ENCODE measurements around the gene FARS2. TPM values are rescaled to one million over a fixed set of nuclear protein-coding genes. Genes with fewer than 3 reads are reported as not detected.

FARS2 gene
- polyA plus RNA-seq, 3 donors, result 21.5 to 22.5 (median 21.5) TPM

DNA sequence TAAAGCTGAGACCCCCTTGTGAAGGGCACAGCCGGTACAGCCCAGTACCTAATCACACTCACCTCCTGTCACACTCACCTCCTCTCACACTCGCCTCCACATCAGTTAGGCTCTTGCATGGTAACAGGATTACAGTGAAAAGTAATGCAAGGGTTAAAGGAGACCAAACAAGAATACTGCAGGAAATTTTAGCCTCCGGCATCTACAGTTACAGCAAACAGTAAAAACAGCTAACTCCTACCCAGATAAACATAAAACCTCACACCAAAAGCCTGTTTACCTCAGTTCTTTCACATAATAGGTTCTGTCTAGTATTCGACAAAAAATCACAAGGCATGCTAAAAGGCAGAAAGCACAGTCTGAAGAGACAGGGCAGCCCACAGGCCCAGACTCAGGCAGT lies 55.6 kb downstream of the FARS2 start:
- DNase-seq (ENCODE audit: low read depth in 3 of 3, low spot score in 2 of 3), result no peak

- DNase-seq (ENCODE audit: low read depth in 3 of 3, low spot score in 2 of 3), result no peak
Observed at GRCh38 chr6:5318617-5319272, 57.4 kb downstream of the FARS2 start.

DNA sequence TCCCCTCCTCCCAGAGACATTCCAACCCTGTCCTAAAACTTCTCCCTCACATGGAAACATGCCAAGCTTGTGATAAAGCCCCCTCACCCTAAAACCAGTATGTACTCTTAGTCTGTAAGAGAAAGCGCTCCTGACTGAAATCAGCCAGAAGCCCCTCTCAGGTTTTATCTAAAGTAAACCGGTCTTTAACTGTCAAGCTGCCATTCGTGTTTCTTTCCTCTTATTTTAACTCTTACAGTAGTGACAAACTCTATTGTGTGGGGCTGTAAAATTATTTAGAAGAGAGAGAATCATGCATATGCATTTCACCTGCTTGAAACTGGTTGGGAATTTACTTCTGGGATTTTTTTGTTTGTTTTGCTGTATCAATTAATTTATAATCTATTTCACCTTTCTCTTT lies 62.7 kb downstream of the FARS2 start:
- no peak for DNase-seq (ENCODE audit: low read depth in 3 of 3, low spot score in 2 of 3)

DNA sequence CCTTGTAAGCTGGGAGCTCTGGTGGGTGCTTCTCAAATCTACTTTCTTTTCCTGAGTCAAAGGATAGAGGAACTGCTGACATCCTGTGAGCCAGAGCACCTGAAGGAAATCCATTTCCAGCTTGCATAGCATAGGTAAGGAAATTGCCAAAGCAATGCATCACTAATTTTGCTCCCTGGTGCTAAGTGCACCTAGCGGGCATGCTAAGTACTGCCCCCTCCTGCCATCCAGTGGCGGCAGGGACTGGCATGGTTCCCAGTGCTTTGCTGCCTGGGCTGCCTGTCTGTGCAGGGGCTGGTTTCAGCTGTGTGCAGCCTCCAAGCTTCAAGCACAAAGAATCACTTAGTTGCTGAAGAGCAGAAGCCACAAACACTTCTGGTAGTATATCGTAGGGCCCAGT lies 63.9 kb downstream of the FARS2 start:
- DNase-seq (ENCODE audit: low read depth in 3 of 3, low spot score in 2 of 3), result no peak

DNA sequence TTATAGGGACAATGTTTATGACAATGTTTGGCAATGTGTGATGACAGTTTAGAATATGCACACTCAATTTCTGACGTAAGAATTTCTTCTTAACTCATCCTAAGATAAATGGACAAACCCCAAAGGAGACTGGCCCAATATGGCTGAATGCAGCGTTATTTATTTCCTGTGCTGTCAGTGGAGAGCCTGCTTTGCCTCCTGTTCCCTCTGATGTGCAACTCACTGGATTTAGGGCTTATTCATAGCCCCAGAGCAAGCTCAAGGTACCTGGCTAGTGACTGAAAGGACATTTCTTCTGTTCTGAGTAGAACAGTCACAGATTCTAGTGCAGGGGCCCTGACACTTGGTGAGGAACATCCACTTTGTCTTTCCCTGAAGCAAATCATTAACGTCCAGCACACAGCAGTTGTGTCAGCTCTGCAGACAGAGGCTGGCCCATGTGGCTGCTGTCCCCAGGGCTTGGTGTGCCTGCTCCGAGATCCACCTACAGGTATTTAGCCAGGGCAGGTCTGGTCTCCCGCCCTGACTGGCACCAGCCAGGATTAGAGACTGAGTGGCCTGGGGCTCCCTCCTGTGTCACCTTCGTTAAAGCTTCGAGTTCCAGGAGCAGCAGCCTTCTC lies 64.8 kb downstream of the FARS2 start:
- no peak for DNase-seq (ENCODE audit: low read depth in 3 of 3, low spot score in 2 of 3)

DNA sequence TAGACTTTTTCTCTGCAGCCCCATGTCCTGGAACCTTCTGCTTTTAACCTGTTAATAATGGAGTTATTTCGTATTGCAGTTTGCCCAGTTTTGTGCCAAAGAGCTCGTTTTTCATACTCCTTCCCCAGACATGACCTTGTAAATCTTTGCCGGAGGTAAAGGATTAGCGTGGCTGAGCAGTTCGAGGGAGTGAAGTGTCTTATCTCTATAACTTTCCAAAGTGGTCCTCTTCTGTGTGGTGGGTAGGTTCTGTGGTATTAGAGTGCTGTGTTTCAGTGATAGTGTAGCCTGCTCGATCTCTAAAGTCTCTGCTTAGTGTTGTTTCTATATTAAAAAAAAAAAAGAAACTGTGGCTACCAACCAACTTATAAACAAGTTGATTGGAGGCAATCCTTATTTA lies 67.5 kb downstream of the FARS2 start:
- DNase-seq (ENCODE audit: low read depth in 3 of 3, low spot score in 2 of 3), result no peak

- no peak for DNase-seq (ENCODE audit: low read depth in 3 of 3, low spot score in 2 of 3)
Observed at GRCh38 chr6:5331845-5332442, 70.6 kb downstream of the FARS2 start.

DNA sequence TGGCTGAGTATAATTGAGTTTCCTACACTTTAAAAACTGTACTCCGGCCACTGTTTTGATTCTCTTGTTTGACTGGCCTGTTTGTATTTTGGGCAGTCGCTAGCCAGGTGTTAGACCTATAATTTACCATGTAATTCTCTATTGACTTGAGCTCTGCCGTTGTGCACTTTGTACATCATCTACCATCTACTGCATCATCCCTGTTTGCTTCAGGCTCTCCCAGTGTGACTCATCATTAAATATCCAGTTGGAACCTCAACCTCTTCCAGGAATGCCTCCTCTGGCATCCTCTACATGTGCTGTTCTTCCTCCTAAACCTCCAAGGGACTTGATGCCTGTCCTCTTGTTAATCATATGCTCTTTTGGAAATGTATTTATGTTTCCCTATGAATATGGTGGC lies 72.3 kb downstream of the FARS2 start:
- no peak for DNase-seq (ENCODE audit: low read depth in 3 of 3, low spot score in 2 of 3)

DNA sequence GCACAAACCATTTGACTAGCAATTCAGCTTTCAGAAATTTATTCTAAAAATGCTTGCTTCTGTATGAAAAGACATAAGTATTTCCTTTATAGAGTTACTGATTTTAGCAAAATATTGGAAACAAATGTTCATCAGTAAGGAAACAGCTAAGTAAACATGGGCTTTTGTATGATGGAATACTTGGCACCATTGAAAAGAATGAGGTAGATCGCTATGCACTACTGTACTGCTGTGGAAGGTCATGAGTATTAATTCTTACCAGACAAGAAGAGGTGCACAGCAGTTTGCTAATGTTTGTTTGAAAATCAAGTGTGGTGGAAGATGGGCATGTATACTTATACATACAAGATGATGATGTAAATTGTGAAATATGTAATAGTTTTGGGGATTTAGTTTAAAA lies 73.0 kb downstream of the FARS2 start:
- DNase-seq (ENCODE audit: low read depth in 3 of 3, low spot score in 2 of 3), result no peak

GRCh38 chr6:5335020-5335419 lies 73.7 kb downstream of the FARS2 start:
- no peak for DNase-seq (ENCODE audit: low read depth in 3 of 3, low spot score in 2 of 3)

DNA sequence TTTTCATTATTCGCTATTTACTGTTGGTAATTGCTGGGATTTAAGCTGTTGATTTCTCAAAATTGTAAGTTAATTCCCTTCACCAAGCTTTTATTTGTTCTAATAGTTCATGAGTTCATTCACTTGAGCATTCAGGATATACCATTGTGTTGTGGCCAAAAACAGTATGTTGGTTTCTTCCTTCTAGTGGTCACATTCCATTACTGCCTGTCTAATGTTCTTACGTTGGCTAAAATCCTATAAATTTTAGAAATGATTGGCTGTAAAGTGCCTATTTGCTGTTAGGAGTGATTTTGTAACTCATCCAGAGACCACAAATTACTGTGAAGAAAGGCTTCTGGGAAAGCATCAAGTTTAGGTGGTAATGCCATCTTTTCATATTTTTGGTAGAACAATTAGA lies 76.3 kb downstream of the FARS2 start:
- DNase-seq (ENCODE audit: low read depth in 3 of 3, low spot score in 2 of 3), result no peak

DNA sequence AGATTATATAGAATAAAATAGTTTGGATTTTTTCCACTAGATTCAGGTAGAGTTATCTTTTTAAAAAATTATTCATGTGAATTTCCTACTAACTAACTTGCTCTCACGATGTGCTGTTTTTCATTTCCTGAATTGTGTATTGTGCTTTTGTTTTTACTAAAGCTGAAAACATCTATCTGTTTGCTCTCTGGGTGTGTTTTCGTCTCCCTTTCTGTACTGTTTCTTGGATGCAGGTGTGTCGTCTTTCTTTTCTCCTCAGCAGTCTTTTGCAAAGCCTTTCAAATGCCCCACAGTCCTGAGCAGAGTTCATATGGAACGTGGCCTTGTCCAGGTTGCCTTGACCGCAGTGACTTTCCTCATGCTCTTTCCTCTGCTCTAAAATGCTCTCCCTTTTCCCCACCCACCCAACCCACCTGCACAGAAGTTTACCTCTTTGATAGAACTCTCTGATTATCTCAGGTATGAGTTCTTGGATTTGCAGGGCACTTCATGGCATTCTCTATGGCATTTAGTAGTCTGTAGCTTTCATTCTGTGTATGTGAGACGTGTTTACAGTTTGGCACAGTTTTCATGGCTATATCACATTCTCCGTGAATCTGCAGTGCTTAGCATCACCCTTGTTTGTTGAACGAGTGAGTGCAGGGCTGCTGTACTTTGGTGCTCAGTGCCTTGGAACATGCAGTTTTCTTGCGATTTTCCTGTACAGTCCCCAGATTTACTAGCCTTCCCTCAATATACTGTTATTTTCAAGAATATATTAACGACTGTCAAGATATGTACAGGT lies 77.1 kb downstream of the FARS2 start:
- DNase-seq (ENCODE audit: low read depth in 3 of 3, low spot score in 2 of 3), result no peak

DNA sequence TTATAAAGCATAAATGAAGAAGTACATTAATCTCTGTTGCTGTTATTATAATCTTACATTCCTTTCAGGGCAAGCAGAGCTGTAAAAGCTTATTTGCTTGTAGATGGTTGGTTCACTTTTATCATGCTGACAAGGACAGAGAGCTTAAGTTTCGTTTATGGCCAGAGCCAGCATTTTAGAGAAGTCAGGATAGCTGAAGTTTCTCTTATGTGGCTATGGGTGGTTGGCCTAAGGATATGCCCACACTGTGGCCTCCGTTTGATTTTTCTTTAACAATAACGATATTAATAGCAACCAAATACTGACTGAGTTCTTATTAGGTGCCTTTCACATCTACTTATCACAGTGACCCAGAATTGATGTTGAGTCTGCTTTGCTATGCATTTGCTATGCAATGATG lies 78.5 kb downstream of the FARS2 start:
- DNase-seq (ENCODE audit: low read depth in 3 of 3, low spot score in 2 of 3), result no peak

GRCh38 chr6:5341845-5342244 lies 80.5 kb downstream of the FARS2 start:
- DNase-seq (ENCODE audit: low read depth in 3 of 3, low spot score in 2 of 3), result no peak

DNA sequence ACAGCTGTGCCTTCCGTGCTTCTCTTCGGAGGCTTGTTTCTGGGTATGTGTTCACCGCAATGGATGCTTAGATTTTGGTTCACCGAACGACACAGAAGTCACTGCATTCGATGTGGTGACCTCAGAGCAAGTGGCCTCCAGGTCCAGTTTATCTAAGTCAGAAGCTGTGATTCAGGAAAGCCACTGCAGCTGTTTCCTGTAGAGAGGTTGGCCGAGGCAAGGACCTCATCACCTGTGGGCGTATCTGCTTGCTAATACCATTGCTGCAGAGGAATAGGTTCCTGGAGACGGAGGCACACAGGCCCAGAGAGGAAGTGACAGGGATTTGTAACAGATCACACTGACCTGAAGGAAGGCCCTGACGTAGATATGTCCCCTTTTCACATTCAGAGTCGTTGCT lies 82.7 kb downstream of the FARS2 start:
- DNase-seq (ENCODE audit: low read depth in 3 of 3, low spot score in 2 of 3), result no peak

DNA sequence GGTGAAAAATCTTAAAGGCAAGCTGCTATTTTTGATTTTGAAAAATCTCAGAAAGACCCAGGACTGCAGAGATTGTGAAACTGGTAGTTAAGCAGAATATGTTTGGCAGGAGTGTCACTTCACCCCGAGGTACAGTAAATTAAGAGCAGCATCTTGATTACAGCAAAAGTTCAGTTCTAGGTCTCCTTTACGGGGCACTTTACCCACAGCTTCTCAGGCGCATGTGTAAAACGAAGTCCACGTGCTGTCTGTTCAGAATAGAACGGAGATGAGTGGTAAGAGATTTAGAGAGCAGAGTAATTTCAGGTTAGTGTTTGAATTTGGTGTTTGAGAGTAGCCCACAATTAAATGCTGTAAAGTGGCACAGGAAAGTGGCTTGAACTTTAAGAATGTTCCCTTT lies 84.0 kb downstream of the FARS2 start:
- DNase-seq (ENCODE audit: low read depth in 3 of 3, low spot score in 2 of 3), result no peak

DNA sequence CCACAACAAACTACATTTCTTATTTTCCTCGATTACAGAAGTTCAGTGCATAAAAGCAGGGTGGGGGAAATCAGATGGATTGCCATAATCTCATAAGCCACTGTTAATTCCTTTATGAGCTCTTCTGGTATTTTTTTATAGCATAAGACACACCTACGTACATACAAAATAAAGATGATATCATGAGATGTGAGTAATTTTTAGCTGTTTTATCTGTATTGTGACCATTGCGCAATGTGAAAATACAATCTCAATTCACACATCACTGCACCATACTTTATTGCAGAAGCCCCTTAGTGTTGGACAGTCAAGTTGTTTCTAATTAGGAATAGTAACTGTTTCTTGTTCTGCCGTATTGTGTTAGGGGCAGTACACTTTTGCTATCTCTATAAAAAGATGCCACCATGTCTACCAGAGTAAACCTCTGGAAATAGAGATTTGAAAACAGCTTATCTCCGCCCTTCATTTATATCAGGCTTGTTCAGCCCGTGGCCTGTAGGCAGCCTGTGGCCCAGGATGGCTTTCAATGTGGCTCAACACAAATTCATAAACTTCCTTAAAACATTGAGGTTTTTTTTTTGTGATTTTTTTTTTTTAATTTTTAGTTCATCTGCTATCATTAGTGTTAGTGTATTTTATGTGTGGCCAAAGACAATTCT lies 90.4 kb downstream of the FARS2 start:
- no peak for DNase-seq (ENCODE audit: low read depth in 3 of 3, low spot score in 2 of 3)

DNA sequence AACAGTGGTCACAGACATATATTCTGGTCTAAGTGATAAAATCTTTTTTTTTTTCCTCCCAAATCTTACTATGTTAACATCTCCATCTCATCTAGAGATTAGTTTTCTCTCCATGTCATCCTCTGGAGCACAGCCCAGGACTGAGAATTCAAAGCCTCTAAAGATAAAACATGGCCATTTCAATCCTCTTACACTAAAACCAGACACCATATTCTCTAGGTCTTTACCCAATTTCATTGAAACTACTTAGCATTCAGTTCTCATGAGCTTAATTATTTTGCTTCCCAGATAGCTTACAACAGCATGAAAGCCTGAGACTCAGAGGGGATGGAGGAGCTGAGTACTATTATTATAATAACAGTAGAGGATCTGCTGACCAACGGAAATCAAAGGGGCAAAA lies 92.7 kb downstream of the FARS2 start:
- no peak for DNase-seq (ENCODE audit: low read depth in 3 of 3, low spot score in 2 of 3)

DNA sequence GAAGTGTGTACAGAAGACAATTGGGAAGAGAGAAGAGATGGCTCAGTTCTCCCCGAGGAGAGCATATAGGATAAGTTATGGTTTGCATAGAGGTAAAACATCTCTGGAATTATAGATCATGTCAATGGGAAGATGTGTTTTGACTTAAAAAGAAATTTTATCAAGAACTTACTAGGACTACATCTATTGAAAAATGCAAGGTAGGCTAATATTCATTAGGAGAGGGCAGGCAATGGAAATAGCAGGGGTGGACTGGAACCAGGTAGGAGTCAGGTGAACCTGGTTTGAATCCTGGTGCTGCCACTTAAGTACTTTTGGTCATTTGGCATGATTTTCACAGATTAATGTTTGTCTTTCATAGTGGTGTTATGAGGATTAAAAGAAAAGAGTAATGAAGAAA lies 96.2 kb downstream of the FARS2 start:
- DNase-seq (ENCODE audit: low read depth in 3 of 3, low spot score in 2 of 3), result no peak

DNA sequence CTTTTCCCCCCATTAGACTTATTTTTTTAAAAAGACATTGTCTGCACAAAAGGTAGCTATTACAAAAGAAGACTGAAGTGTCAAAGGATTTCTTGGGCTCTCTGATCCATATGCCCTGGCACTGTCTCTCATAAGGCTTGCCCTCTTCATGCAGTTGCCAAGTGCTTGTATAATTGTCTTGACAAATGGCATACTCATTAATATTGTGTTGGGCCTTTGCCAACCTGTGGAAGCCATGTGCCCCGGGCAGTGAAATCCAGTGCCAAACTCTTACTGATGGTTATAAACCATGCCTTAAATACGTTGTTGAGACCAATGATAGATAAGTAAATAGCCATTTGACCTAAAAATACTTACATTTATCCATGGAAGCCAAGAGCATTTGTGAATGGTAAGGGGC lies 98.1 kb downstream of the FARS2 start:
- DNase-seq (ENCODE audit: low read depth in 3 of 3, low spot score in 2 of 3), result no peak

DNA sequence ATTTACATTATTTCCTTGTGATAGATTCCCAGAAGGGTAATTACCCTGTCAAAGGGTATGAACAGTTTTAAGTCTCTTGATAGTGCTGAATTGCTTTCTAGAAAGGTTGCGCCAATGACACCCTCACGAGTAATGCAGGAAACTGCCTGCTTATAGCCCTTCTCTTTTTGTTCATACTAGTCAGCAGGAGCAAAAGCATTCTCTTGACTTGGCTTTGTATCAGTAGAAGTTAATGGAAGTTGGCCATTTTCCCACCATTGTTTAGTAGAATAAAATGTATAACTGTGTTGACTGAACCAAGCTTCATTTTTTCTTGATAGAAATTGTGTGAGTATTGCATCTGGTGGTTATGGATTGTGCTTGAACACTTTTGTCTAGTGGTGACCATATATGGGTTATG lies 100.1 kb downstream of the FARS2 start:
- DNase-seq (ENCODE audit: low read depth in 3 of 3, low spot score in 2 of 3), result no peak
